ENCODE data around the gene EOLA2.
"Not testable (repeated sequence)": the region's sequence is repeated elsewhere in the genome, so short reads cannot be mapped to it uniquely, and the experiment has no call there.

The EOLA2 gene

DNA sequence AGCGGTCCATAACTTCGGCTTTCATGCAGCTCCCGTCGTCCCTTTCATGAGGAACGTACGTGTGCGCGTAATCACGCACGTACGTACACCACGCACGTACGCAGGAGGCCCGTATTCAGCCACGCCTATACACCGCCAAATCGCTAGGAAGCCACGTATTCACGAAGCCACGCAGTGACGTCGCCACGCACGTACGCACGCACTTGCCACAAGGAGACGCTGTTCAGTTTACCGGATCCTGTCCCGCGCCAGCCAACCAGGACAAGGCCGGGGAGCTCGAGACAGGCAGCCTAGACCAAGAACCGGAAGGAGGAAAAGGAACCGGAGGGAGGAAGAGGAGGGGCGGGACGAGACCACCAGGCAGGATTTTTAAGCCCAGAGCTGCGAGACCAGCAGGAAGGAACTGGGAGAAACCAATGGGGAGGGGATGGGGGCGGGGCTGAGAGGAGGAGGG is at the start of gene EOLA2:
Gene EOLA2, minus strand, starts transcription at position 65 of the 454 bp plus-strand sequence. CDS start 4,617 bp downstream, outside the sequence.
- DNase-seq: peak; percentile 97

GRCh38 chrX:149987613-149988012 is 49.3 kb upstream of the EOLA2 start:
- no peak for DNase-seq

GRCh38 chrX:149984411-149984810 is 46.1 kb upstream of the EOLA2 start:
- DNase-seq: no peak

DNA sequence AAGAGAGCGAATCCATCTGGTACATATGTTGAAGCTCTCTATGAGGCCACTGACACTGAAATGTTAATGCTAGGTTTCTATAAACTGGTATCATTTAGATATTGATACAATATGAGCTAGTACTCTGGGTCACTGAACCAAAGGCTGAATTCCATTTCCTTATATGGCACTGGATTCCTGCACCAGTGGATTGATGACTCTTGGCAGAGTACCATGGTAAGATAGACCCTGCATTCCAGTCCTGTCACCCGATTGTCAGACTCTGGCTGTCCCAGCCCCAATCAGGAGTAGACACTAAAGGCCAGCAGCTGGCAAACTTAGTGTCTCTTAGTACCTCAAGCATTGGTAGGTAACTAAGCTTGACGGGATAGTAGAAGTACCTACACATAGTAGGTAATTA is 44.0 kb upstream of the EOLA2 start:
- DNase-seq: no peak

DNA sequence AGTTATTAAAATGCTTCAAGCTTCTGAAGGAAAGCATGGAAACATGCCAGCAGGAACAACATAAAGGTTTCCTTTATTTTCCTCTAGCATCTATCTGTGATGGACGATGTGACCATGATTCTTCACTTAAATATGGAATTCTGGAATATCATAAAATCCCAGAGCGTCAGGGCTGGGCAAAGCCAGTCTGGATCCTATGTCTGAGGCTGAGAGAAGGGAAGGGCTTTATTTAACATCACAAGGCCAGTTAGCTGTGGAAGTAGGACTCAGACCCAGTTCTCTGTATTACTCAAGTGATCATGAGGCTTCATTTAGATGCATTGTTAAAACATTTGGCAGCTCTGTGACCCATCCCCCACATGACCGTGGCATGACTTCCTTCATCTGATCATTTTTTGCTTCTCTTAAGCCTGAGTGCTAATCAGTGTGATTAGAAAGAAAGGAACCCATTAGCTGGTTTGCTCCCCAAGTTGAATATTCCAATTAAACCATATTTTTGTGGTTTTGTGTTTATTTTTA is 40.9 kb upstream of the EOLA2 start:
- no peak for DNase-seq

GRCh38 chrX:149962859-149963757 is 24.8 kb upstream of the EOLA2 start:
- peak; percentile 56 for DNase-seq

GRCh38 chrX:149962010-149962409 is 23.7 kb upstream of the EOLA2 start:
- no peak for DNase-seq

DNA sequence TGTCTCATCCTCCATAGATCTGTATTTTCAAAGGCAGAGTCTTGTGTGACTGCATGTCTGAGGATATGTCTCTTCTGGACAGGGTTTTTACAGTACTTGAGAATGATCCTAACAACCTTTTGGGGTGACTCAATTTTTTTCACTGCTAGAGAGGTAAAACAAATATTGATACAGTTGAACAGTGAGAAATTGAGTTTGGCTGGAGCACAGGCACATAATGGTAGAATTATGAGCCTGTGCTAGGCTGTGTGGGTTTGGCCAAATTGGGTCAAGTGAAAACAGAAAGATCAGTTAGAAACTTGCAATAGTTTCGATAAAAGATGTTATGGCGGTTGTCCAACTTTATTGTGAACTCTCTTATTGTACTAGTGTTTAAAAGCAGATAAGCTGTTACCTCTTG is 23.3 kb upstream of the EOLA2 start:
- no peak for DNase-seq

DNA sequence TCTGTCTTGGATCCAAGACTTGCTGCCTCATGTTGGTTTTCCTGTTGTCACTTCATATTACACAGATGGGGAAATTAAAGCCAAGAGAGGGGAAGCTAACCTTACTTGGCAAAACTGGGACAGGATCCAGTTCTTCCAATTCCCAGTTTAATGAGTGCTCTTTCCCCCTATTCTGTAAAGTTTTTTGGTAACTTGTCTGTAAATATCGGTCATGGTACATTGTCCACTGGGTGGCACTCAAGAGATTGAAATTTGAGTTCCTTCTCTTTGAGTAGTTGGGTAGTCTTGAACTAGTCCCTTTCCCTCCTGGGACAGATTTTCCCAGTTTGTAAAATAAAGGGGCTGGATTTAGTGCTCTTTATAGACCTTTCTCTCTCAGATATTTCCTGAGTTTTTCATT is 12.4 kb upstream of the EOLA2 start:
- peak; percentile 18 for DNase-seq

DNA sequence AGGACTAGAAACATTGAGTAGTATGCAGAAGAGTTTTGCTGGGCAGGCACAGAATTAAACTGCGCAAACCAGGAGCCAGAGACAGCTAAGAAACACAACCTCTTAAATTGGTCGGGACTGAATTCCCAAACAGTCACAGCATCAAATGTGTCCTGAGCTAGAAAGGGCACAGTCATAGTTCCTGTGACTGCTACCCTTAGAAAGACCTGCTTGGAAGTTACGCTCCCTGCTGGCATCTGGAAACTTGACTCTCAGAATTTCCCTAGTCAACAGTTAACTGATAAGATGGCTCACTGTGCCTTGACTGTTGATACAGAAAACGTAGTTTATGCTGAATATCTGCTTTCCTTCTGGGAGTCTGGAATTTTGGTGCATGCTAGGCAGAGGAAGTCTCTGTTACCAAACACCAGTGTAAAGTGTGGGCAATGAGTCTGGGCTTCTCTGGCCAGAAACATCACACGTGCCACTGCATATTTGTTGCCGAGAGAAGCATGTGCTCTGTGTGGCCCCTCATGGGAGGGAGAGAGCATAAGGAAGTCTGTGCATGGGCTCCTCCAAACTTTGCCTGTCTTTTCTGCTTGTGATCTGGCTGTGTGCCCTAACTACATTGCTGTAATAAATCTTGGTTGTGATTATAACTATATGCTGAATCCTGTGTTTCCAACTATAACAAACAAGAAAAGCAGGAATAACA is 11.6 kb upstream of the EOLA2 start:
- DNase-seq: no peak

DNA sequence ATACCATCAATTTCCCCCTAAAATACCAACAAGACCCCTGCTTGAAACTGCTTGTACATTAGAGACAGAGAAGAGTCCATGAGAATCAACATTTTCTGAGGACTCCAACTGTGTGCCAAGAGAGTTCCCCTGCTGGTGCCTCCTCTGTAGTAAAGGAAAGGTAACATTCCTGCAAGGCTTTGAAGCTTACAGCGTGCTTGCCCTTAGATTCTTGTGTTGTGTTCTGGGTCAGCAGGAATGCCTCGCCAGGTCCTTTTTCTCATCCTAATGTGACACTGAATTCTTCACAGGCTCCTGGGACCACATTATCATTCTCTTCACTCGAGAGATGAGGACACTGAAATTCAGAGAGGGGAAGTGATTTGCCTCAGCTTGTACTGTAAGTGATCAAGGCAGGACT is 9.7 kb upstream of the EOLA2 start:
- DNase-seq: no peak

DNA sequence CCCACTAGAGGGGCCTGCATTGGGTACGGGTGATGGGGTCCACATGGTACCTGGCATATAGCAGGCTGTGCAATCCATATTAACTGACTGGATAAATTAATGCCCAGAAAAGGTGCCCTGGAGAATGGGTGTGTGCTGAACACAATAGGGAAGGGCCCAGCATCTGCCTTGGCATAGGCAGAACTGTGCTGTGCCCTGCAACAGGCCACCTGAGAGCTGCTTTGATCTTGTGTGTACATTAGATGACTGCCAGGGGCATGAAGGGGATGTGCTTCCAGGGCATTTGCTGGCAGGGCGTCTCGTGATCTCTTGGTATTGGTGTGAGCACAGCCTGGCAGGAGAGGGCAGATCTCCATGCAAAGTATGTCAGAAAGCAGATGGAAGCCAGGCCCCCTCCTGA is 8.6 kb upstream of the EOLA2 start:
- DNase-seq: not testable (repeated sequence)

DNA sequence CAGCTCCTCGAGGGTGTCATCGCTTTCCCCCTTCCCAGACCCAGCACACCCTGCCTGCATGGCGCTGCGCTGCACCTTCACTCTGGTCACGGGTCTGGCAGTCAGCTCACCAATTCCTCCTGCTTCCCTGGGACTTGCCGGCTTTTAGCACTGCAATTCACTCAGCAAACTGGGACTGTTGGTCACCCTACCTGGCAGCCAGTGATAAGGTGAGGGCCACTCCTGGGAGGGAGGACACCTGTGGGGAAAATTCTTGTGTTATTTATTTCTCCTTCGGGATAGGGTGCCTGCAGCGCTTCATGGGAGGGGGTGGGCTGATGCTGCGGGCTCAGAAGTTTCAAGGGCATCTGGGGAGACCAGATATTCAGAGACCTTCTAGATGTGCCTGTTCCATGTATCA is 7.5 kb upstream of the EOLA2 start:
- DNase-seq: not testable (repeated sequence)

GRCh38 chrX:149945087-149945670 is 6.9 kb upstream of the EOLA2 start:
- DNase-seq: not testable (repeated sequence)

DNA sequence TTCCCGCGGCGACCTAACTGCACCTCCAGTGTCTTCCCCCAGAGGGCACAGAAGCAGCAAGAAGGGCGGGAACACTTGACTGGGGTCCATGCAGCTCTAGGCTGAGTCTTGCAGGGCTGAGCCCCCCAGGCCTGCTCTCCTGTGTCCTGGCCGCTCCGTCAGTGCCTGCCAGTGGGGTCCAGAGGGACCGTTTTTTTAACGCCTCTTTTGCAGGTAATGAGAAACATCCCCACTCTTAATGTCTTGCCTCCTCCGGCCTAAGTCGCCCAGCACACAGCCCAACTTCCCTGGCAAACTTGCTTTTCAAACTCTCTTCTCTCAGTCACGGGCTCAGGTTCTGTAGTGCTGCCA is 2.4 kb upstream of the EOLA2 start:
- DNase-seq: not testable (repeated sequence)

DNA sequence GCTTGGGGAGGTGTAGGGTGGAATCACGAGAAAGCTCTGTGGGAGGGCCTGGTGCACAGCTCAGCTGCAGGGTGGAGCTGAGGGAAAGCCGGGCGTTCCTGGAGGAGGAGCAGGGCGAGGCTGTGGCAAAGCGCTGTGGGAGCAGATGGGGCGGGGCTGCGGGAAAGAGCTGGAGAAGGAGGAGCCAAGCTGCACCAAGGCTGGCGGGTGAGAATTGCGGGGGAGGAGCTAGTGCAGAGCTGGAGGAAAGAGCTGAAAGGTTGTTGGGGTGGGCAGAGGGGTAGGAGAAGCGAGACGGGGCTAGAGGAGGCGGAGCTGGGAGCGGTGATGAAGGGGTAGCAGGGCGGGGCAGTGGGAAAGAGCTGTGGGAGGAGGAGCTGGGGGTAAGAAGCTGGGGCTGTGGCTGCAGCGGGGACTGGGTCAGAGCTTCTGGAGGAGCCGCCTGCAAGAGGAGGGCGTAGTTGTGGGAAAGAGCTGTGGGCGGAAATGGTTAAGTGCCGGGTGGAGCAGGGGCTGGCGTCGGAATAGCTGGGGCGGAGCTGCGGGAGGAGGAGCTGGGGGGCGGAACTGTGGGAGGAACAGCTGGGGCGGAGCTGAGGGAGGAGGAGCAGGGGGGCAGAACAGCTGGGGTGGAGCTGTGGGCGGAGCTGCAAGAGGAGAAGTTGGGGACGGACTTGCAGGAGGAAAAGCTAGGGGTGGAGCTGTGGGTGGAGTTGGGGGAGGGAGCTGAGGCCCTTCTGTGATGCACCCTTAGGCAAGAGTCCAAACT is 1.8 kb upstream of the EOLA2 start:
- peak; percentile 93 for DNase-seq

- no peak for DNase-seq
Observed at GRCh38 chrX:149939655-149939904, 1.3 kb upstream of the EOLA2 start.

- DNase-seq: peak; percentile 94
Observed at GRCh38 chrX:149938881-149939654, 777 bp upstream of the EOLA2 start.

DNA sequence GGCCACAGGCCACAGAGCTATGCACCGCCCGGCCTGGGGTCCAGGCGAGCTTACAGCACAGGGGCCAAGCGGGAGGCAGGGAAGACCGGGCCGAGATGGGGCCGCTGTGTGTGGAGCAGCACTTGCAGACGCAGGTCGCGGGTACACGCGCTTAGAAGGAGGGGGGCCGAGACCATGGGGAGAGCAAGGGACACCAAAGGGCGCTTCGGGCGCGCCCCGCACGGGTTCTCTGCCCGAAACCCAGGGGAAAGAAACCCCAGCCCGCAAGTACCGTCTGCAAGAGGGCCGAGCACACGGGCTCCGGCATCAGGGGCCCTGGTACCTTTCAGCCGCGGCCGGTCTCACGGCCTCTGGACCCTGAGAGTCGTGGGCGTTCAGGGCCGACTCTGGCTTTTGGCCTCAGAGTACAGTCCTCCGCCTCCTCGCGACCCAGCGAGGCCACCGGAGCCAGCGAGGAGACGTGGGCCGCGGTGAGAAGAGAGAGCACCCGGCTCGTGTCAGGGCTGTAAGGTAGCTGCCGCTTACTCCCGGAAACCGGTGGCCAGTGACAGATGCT is 342 bp downstream of the EOLA2 start:
- no peak for DNase-seq

GRCh38 chrX:149937328-149937727 is 963 bp downstream of the EOLA2 start:
- DNase-seq: not testable (repeated sequence)

GRCh38 chrX:149933547-149933946 is 4.7 kb downstream of the EOLA2 start:
- DNase-seq: not testable (repeated sequence)

GRCh38 chrX:149932970-149933369 is 5.3 kb downstream of the EOLA2 start:
- not testable (repeated sequence) for DNase-seq
